A549 (cell line): ENCODE measurements around the gene LRRC4B. TPM values are rescaled to one million over a fixed set of nuclear protein-coding genes. Genes with fewer than 3 reads are reported as not detected.
A peak's percentile ranks its signal among the peaks of the same experiment; 100 is the strongest.

ENCODE experiments used
- ATAC-seq, 2 experiments: fragments of 200-7000 bp in 1 of 2; fragments of >200 bp in 1 of 2; cut with Nextera tagmentation in 1 of 2; cut with Tn5 transposase in 1 of 2; 3 replicates each; pipeline versions ENCODE4 v1.8.0 to v1.9.1; 2018 to 2020; ENCODE audit warnings: mild to moderate bottlenecking in 1 of 2, moderate library complexity in 1 of 2
- CTCF ChIA-PET: fragments of 300-600 bp; sonication (Branson Sonifier 250); formaldehyde crosslinking; extraction: SDS; loops from one replicate; lab custom pipeline; 2021; ENCODE audit warnings: antibody characterized with exemption, inconsistent platforms; lab: Yijun Ruan, JAX
- POLR2A ChIA-PET: fragments of 350-600 bp; formaldehyde crosslinking; extraction: SDS; loops from one replicate; lab custom pipeline; 2021; ENCODE audit warnings: antibody characterized with exemption, inconsistent platforms; lab: Yijun Ruan, JAX
- DNase-seq, 2 experiments: peaks; one replicate each; pipeline versions ENCODE4 v3.0.0 to v3.0.0-alpha.2; 2011 to 2016; ENCODE audit warnings: low read depth in 1 of 2, low spot score in 1 of 2
- FAIRE-seq: peaks from 2 replicates; lab custom pipeline; 2011; peaks lifted over from hg19 to GRCh38; lab: Jason Lieb, UNC
- H3K27ac ChIP-seq, 2 experiments: fragments of >200 bp; sonication (Bioruptor Twin); formaldehyde crosslinking; 3 replicates each; pipeline ENCODE4 v1.5.1; 2016 to 2017
- H3K4me1 ChIP-seq: fragments of >200 bp; sonication (Bioruptor Twin); formaldehyde crosslinking; 3 replicates; pipeline ENCODE4 v1.6.1; 2016
- H3K4me2 ChIP-seq: fragments of >200 bp; sonication (Bioruptor Twin); formaldehyde crosslinking; 3 replicates; pipeline ENCODE4 v1.6.1; 2016
- H3K4me3 ChIP-seq: fragments of >200 bp; sonication (Bioruptor Twin); formaldehyde crosslinking; 3 replicates; pipeline ENCODE4 v1.5.1; 2016
- H3K9me3 ChIP-seq: fragments of >200 bp; sonication (Bioruptor Twin); formaldehyde crosslinking; 3 replicates; pipeline ENCODE4 v1.6.1; 2016
- ATOH8 ChIP-seq: fragments of 250-450 bp; sonication (Bioruptor Pico); IDR thresholded peaks from 2 replicates; pipeline ENCODE4 v1.5.0; 2020; ENCODE audit warnings: low read depth, mild to moderate bottlenecking, moderate library complexity
- CBX2 ChIP-seq: fragments of 200-600 bp; sonication (generic); IDR thresholded peaks from 2 replicates; pipeline ENCODE4 v1.6.1; 2016; ENCODE audit warnings: low read depth, mild to moderate bottlenecking, borderline replicate concordance
- CHD4 ChIP-seq: fragments of 200-600 bp; sonication (generic); IDR thresholded peaks from 2 replicates; pipeline ENCODE4 v1.6.1; 2016; ENCODE audit warnings: antibody characterized with exemption, mild to moderate bottlenecking, borderline replicate concordance
- FOSL2 ChIP-seq, 2 experiments: fragments of 450-650 bp in 1 of 2; fragments of >200 bp in 1 of 2; sonication (Bioruptor Twin) in 1 of 2; formaldehyde crosslinking; IDR thresholded peaks; 2 replicates each; pipeline versions ENCODE4 v1.5.0 to v1.6.1; 2016 to 2020; ENCODE audit warnings: mild to moderate bottlenecking in 1 of 2, moderate library complexity in 1 of 2
- GATA3 ChIP-seq: IDR thresholded peaks from 2 replicates; pipeline ENCODE4 v1.6.1; 2012; ENCODE audit warnings: borderline replicate concordance
- HEYL ChIP-seq: fragments of 250-450 bp; sonication (Bioruptor Pico); IDR thresholded peaks from 2 replicates; pipeline ENCODE4 v1.8.0; 2021; ENCODE audit warnings: mild to moderate bottlenecking, moderate library complexity
- HOXB5 ChIP-seq: fragments of 250-450 bp; sonication (Bioruptor Pico); IDR thresholded peaks from 2 replicates; pipeline ENCODE4 v1.5.0; 2020; ENCODE audit warnings: mild to moderate bottlenecking, moderate library complexity
- KDM1A ChIP-seq: fragments of 200-600 bp; sonication (generic); IDR thresholded peaks from 2 replicates; pipeline ENCODE4 v1.6.1; 2016; ENCODE audit warnings: low read depth, mild to moderate bottlenecking
- MAZ ChIP-seq: fragments of 150-350 bp; IDR thresholded peaks from 2 replicates; pipeline ENCODE4 v1.6.1; 2014; ENCODE audit warnings: antibody characterized with exemption, low read depth, low read length, borderline replicate concordance
- NR3C1 ChIP-seq: fragments of >200 bp; sonication (Bioruptor Twin); formaldehyde crosslinking; IDR thresholded peaks from 3 replicates; pipeline ENCODE4 v1.6.1; 2017
- PHF8 ChIP-seq: fragments of 200-600 bp; sonication (generic); IDR thresholded peaks from 2 replicates; pipeline ENCODE4 v1.6.1; 2016; ENCODE audit warnings: low read depth, mild to moderate bottlenecking, antibody characterized with exemption, moderate library complexity, borderline replicate concordance
- POLR2AphosphoS2 ChIP-seq: conservative IDR thresholded peaks from 2 replicates; pipeline ENCODE4 v1.6.1; 2012; ENCODE audit warnings: low read length, improper control_type of control experiment, inconsistent platforms
- RAD21 ChIP-seq, 2 experiments: fragments of >200 bp in 1 of 2; sonication (Bioruptor Twin) in 1 of 2; formaldehyde crosslinking in 1 of 2; IDR thresholded peaks in 1 of 2; conservative IDR thresholded peaks in 1 of 2; 2 replicates in 1 of 2; 3 replicates in 1 of 2; pipeline ENCODE4 v1.6.1; 2012 to 2018; ENCODE audit warnings: inconsistent platforms in 1 of 2
- RCOR1 ChIP-seq: fragments of 150-350 bp; IDR thresholded peaks from 2 replicates; pipeline ENCODE4 v1.6.1; 2014; ENCODE audit warnings: antibody characterized with exemption, low read length, low read depth
- TP53 ChIP-seq: fragments of 250-450 bp; sonication (Bioruptor Pico); IDR thresholded peaks from 2 replicates; pipeline ENCODE4 v1.5.0; 2021; ENCODE audit warnings: mild to moderate bottlenecking, moderate library complexity
- ZFP36 ChIP-seq: fragments of 450-650 bp; IDR thresholded peaks from 2 replicates; pipeline ENCODE4 v1.6.1; 2014; ENCODE audit warnings: borderline replicate concordance; ENCODE audit not compliant: partially characterized antibody
- WGBS: methylation state at CpG from one replicate; pipeline ENCODE4 v1.1.6; 2017; ENCODE audit errors: missing lambda C conversion rate; 5-methylcytosine and 5-hydroxymethylcytosine counted together
- polyA plus RNA-seq, 4 experiments: library from polyadenylated mRNA; depleted of rRNA in 3 of 4; stranded (reverse); fragments of >200 nt; fragmentation: RNase III in 1 of 4; extraction: RNeasy Plus Mini Kit Qiagen cat#74134 plus additional on column Dnase treatment in 1 of 4; gene quantifications; 2 replicates in 3 of 4; 3 replicates in 1 of 4; pipeline ENCODE4 v1.2.3, GENCODE V29; 2011 to 2017
- TF ChIP-seq, protein P1 (sequence below): fragments of 250-450 bp; sonication (Bioruptor Pico); IDR thresholded peaks from 2 replicates; pipeline ENCODE4 v1.5.0; 2021; ENCODE audit warnings: mild to moderate bottlenecking, moderate library complexity, borderline replicate concordance

The LRRC4B gene
- polyA plus RNA-seq, 2 of the 4 experiments (the other 2 are of a cell fraction): 0.54 to 0.97 TPM

GRCh38 chr19:50511069-50511822 lies 57.0 kb downstream of the LRRC4B start, which contains the start of gene JOSD2 (continued):
- TF ChIP-seq ATOH8 (CRISPR knock-in tag) (no peak), FOSL2 (IDR thresholded peaks at IDR 0.05) (no peak), FOSL2 (CRISPR knock-in tag; IDR thresholded peaks at IDR 0.05) (peak; percentile 74; the same call in 1 of the 2 replicates), ZFP36 (no peak), CBX2 (no peak), POLR2AphosphoS2 (no peak)

- peak overlapping the region; percentile 91 to 92 for H3K27ac ChIP-seq
- DNase-seq: no peak
- TF ChIP-seq MAZ (0 out of 2 replicates have a peak, but pooled peaks have one; percentile 19), NR3C1 (no peak), FOSL2 (IDR thresholded peaks at IDR 0.05) (no peak), FOSL2 (CRISPR knock-in tag; IDR thresholded peaks at IDR 0.05) (no peak), PHF8 (peak; percentile 35; the same call in 1 of the 2 replicates)
- peak overlapping the region; percentile 94 for H3K4me2 ChIP-seq
- 8% methylated on average over 10 of the region's 10 CpGs for WGBS
- H3K9me3 ChIP-seq: no peaks in the 10 kb centered on the region
- peak overlapping the region; percentile 76 for H3K4me3 ChIP-seq
- POLR2A ChIA-PET: interaction anchor here (0.6 to 1.2 kb wide), 11 partner anchors 9 to 293 kb away, joined by 3 to 5 read pairs (median 3); partner anchors contain the start of genes KCNC3 and NR1H2
- CTCF ChIA-PET: interaction anchor here (1.1 to 4.3 kb wide), 5 partner anchors 14 to 142 kb away, joined by 3 to 28 read pairs (median 8); no protein-coding TSS in a partner anchor
- peaks cover 12% of the 10 kb centered on the region; the same call in 2 of the 3 replicates for H3K4me1 ChIP-seq
- ATAC-seq: no peak; a peak in 3 of 6 replicates
- FAIRE-seq: no peak
These were observed 57.6 kb downstream of the LRRC4B start for GRCh38 chr19:50510700-50511068.

- H3K4me3 ChIP-seq: peak overlapping the region; percentile 76
- DNase-seq (no peak), ATAC-seq (no peak), FAIRE-seq (no peak)
- H3K4me2 ChIP-seq: peak overlapping the region; percentile 94
- TF ChIP-seq CHD4: no peak
- TF ChIP-seq RAD21 (conservative IDR thresholded peaks at IDR 0.05 in 1 of 2, IDR thresholded peaks at IDR 0.05 in 1 of 2): no peak
- TF ChIP-seq MAZ: no peak
- no peak for TF ChIP-seq HEYL (CRISPR knock-in tag)
- no peak for TF ChIP-seq TP53
- TF ChIP-seq, protein P1, sequence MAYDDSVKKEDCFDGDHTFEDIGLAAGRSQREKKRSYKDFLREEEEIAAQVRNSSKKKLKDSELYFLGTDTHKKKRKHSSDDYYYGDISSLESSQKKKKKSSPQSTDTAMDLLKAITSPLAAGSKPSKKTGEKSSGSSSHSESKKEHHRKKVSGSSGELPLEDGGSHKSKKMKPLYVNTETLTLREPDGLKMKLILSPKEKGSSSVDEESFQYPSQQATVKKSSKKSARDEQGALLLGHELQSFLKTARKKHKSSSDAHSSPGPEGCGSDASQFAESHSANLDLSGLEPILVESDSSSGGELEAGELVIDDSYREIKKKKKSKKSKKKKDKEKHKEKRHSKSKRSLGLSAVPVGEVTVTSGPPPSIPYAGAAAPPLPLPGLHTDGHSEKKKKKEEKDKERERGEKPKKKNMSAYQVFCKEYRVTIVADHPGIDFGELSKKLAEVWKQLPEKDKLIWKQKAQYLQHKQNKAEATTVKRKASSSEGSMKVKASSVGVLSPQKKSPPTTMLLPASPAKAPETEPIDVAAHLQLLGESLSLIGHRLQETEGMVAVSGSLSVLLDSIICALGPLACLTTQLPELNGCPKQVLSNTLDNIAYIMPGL (CRISPR knock-in tag): no peak
- H3K4me1 ChIP-seq: peaks cover 12% of the 10 kb centered on the region; the same call in 2 of the 3 replicates
- H3K9me3 ChIP-seq: no peaks in the 10 kb centered on the region
- peak overlapping the region; percentile 91 to 92 for H3K27ac ChIP-seq
- WGBS: 78% methylated on average over 22 of the region's 26 CpGs
- POLR2A ChIA-PET: interaction anchor here (1.0 kb wide), 1 partner anchor 181 kb away, joined by 3 read pairs; the partner anchor contains the start of gene KCNC3
- CTCF ChIA-PET: interaction anchor here (0.6 to 4.3 kb wide), 8 partner anchors 27 to 484 kb away, joined by 3 to 28 read pairs (median 4); partner anchors contain the start of gene ZNF473
These were observed 58.0 kb downstream of the LRRC4B start for GRCh38 chr19:50510121-50510670.

DNA sequence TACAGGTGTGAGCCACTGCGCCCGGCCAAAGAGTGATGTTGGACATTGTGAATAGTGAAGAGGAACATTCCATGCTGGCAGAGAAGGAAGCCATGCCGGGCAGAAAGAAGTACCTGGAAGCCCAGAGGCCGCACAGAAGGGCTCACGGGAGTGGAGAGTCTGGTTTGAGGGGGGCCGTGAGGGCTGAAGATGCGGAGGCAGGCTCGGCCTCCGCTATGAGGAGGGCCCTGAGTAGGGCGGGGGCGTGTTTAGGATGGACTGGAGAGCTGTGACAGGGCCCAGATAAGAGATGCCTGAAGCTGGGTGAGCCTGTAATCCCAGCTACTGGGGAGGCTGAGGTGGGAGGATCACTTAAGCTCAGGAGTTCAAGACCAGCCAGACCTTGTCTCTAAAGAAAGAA lies 58.9 kb downstream of the LRRC4B start:
- ATAC-seq (no peak), DNase-seq (no peak), FAIRE-seq (no peak)
- 87% methylated on average over 11 of the region's 11 CpGs for WGBS
- ChIA-PET POLR2A (interaction anchor here (0.6 kb wide), 1 partner anchor 17 kb away, joined by 3 read pairs; no protein-coding TSS in a partner anchor), CTCF (interaction anchor here (0.6 to 4.3 kb wide), 8 partner anchors 28 to 483 kb away, joined by 3 to 28 read pairs (median 5); partner anchors contain the start of gene ZNF473)
- TF ChIP-seq HOXB5 (no peak), CHD4 (no peak), KDM1A (no peak), RCOR1 (no peak), GATA3 (no peak)
- H3K4me1 ChIP-seq: peaks cover 12% of the 10 kb centered on the region; the same call in 2 of the 3 replicates
- H3K9me3 ChIP-seq: no peaks in the 10 kb centered on the region
- H3K4me3 ChIP-seq: no peak overlapping the region
- no peak overlapping the region for H3K4me2 ChIP-seq
- no peak overlapping the region for H3K27ac ChIP-seq
